NT2/D1 (cell line): ENCODE measurements around the gene NGB.

Source experiments
- YY1 ChIP-seq: IDR thresholded peaks from 2 replicates; pipeline ENCODE4 v1.6.1; 2011; ENCODE audit not compliant: insufficient read length, insufficient read depth
- ZNF274 ChIP-seq: IDR thresholded peaks from 2 replicates; pipeline ENCODE4 v1.6.1; 2011; ENCODE audit warnings: mild to moderate bottlenecking, low read depth, low read length

GRCh38 chr14:77251870-77252269 lies 19.1 kb downstream of the NGB start:
- TF ChIP-seq ZNF274 = no peak
- no peak for TF ChIP-seq YY1
